ENCODE results near the gene CRACR2B. TPM values are rescaled to one million over a fixed set of nuclear protein-coding genes. Genes with fewer than 3 reads are reported as not detected.
A peak's percentile ranks its signal among the peaks of the same experiment; 100 is the strongest.

CRACR2B gene
- total and polyA plus RNA-seq, 10 of the 15 experiments (the other 5 are each of a cell fraction or from before 2014, with no cell fraction given), result 0.10 to 33.7 (median 12.7) TPM

DNA sequence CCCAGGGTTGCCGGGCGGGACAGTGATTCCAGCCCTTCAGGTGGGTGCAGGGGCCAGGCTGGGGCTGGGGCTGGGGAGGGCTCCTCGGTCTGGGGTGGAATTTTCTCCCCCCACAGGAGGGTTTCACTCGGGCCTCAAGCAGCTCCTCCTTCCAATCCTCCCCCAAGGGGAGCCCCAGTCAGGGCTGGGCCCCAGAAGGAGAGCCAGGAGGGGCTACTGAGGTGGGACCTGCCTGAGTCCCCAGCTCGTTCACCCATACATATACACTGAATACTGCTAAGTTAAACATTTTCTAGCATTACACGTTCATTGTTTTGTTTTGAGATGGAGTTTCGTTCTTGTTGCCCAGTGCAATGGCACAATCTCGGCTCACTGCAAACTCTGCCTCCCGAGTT lies 1.5 kb upstream of the CRACR2B start (continued):
- TF ChIP-seq BCLAF1 (IDR thresholded peaks at IDR 0.05), result no peak
- TF ChIP-seq FOS (IDR thresholded peaks at IDR 0.05; ENCODE audit: borderline replicate concordance, extremely low read depth, insufficient read length), result no peak
- no peak for TF ChIP-seq TBL1XR1 (IDR thresholded peaks at IDR 0.05; ENCODE audit: low read depth, low read length)

DNA sequence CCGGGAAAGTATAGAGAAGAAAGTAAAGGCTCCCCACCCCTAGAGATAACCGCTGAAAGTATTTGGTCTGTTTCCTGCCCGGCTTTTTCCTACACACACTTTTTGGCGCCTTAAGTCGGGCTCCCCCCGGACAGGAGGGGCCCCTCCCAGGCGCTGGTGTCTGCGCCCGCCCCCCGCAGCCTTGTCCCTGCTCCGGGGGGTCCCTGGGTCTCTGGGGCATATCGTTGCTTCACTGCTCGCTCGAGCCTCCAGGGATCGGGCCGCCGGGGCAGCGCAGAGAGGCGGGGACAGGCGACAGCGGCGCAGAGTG lies 928 bp upstream of the CRACR2B start:
- H3K27me3 ChIP-seq (replicated peaks in 1 of 2; ENCODE audit: control insufficient read depth in 2 of 2, insufficient read depth in 2 of 2, low read length in 1 of 2), result no peaks in the 10 kb centered on the region; a peak in 3 of 4 replicates
- H2AFZ ChIP-seq (ENCODE audit: control insufficient read depth, low read depth, low read length), result peak overlapping the region; percentile 73
- under 1% methylated on average over 19 of the region's 22 CpGs for WGBS (ENCODE audit: insufficient coverage, insufficient replicate concordance, low lambda C conversion rate, missing lambda C conversion rate)
- ChIA-PET SMC1A (ENCODE audit: uncharacterized antibody, unreplicated experiment) (interaction anchor here (0.6 kb wide), 1 partner anchor 16 kb away, joined by 3 read pairs; no protein-coding TSS in a partner anchor), POLR2A (interaction anchor here (1.2 to 5.2 kb wide), 2 partner anchors 8 to 14 kb away, joined by 3 to 33 read pairs; partner anchors contain the start of gene PNPLA2), CTCF (no interaction called here), RAD21 (ENCODE audit: unreplicated experiment) (no interaction called here)
- in situ Hi-C loops (cut with MboI), result no loop called here
- peak overlapping the region; percentile 100 for H3K4me2 ChIP-seq (ENCODE audit: control insufficient read depth, insufficient read depth)
- BruUV-seq (replicated peaks), result no TSS peak
- H3K9me3 ChIP-seq (replicated peaks; ENCODE audit: control insufficient read depth, insufficient read depth, low read length), result no peaks in the 10 kb centered on the region
- peak; percentile 12 for ATAC-seq
- H3K4me3 ChIP-seq, result peak overlapping the region; percentile 93
- no peaks in the 10 kb centered on the region for H4K20me1 ChIP-seq (ENCODE audit: control insufficient read depth, insufficient read depth)
- no peaks in the 10 kb centered on the region; a peak in 2 of 4 replicates for H3K36me3 ChIP-seq (ENCODE audit: control insufficient read depth in 2 of 2, insufficient read depth in 2 of 2, low read length in 1 of 2)
- peaks cover 33% of the 10 kb centered on the region for H3K4me1 ChIP-seq (ENCODE audit: control insufficient read depth, insufficient read depth, low read length)
- no peak for DNase-seq (ENCODE audit: low read depth, low spot score)
- intact Hi-C loops (cut with micrococcal nuclease; ENCODE audit: unreplicated experiment), result no loop called here
- peak overlapping the region; percentile 77 for H3K9ac ChIP-seq (ENCODE audit: control insufficient read depth, insufficient read depth, low read length)
- no peak for FAIRE-seq
- H3K79me2 ChIP-seq (ENCODE audit: control insufficient read depth, insufficient read depth, low read length), result no peaks in the 10 kb centered on the region
- TF ChIP-seq RAD51 (IDR thresholded peaks at IDR 0.05), result no peak
- 0 out of 4 replicates have a peak, but pooled peaks of 1 of the 2 experiments have one; percentile 8 for TF ChIP-seq SRF (IDR thresholded peaks at IDR 0.05; ENCODE audit: low read depth in 2 of 2, low read length in 2 of 2)
- TF ChIP-seq POLR2AphosphoS5 (IDR thresholded peaks at IDR 0.05; ENCODE audit: low read length), result no peak
- H3K27ac ChIP-seq (ENCODE audit: control insufficient read depth, insufficient read depth), result peak overlapping the region; percentile 75
